ENCODE measurements around the gene LPP. TPM values are rescaled to one million over a fixed set of nuclear protein-coding genes. Genes with fewer than 3 reads are reported as not detected.
A peak's percentile ranks its signal among the peaks of the same experiment; 100 is the strongest.

LPP gene
- total and polyA plus RNA-seq, 2 of the 13 experiments (the other 11 are each of a cell fraction or from before 2014, with no cell fraction given): 19.2 to 29.9 TPM

- TF ChIP-seq ZNF547 (CRISPR knock-in tag; IDR thresholded peaks at IDR 0.05): no peak
- TF ChIP-seq RFXANK (CRISPR knock-in tag; IDR thresholded peaks at IDR 0.05): no peak
- TF ChIP-seq RBM22 (optimal IDR thresholded peaks at IDR 0.05; ENCODE audit: low read length): no peak
- TF ChIP-seq MLLT10 (CRISPR knock-in tag; IDR thresholded peaks at IDR 0.05): no peak
- TF ChIP-seq ZNF430 (CRISPR knock-in tag; IDR thresholded peaks at IDR 0.05): no peak
- no peak for TF ChIP-seq ZNF24 (IDR thresholded peaks at IDR 0.05)
- TF ChIP-seq GFI1 (CRISPR knock-in tag; IDR thresholded peaks at IDR 0.05; ENCODE audit: borderline replicate concordance): no peak
- no peak for TF ChIP-seq FOSL2 (CRISPR knock-in tag; IDR thresholded peaks at IDR 0.05)
- peak; percentile 41; the same call in 1 of the 2 replicates for TF ChIP-seq HMG20A (CRISPR knock-in tag; IDR thresholded peaks at IDR 0.05; ENCODE audit: borderline replicate concordance)
- no peak for TF ChIP-seq ATF7 (IDR thresholded peaks at IDR 0.05)
- TF ChIP-seq ATF7 (CRISPR knock-in tag; IDR thresholded peaks at IDR 0.05): no peak
- TF ChIP-seq ZFP1 (CRISPR knock-in tag; IDR thresholded peaks at IDR 0.05): no peak
- TF ChIP-seq ZBTB42 (CRISPR knock-in tag; IDR thresholded peaks at IDR 0.05): no peak
- no peak for TF ChIP-seq ZNF224 (CRISPR knock-in tag; IDR thresholded peaks at IDR 0.05)
- TF ChIP-seq HNF4G (IDR thresholded peaks at IDR 0.05; ENCODE audit: borderline replicate concordance, low read depth, low read length): no peak
- TF ChIP-seq HNF4G (CRISPR knock-in tag; IDR thresholded peaks at IDR 0.05; ENCODE audit: borderline replicate concordance, low read depth): no peak
- no peak for TF ChIP-seq ZNF629 (CRISPR knock-in tag; conservative IDR thresholded peaks at IDR 0.05)
- no peak for TF ChIP-seq ZBTB10 (CRISPR knock-in tag; IDR thresholded peaks at IDR 0.05; ENCODE audit: borderline replicate concordance)
- TF ChIP-seq FOXO1 (CRISPR knock-in tag; IDR thresholded peaks at IDR 0.05): no peak
- TF ChIP-seq TEAD2 (CRISPR knock-in tag; IDR thresholded peaks at IDR 0.05): no peak
- TF ChIP-seq PPARG (CRISPR knock-in tag; conservative IDR thresholded peaks at IDR 0.05): 0 out of 2 replicates have a peak, but pooled peaks have one; percentile 22
- TF ChIP-seq STAG1 (CRISPR knock-in tag; IDR thresholded peaks at IDR 0.05): no peak
- no peak for TF ChIP-seq ZNF513 (CRISPR knock-in tag; conservative IDR thresholded peaks at IDR 0.05)
- no peak for TF ChIP-seq ZKSCAN5 (CRISPR knock-in tag; IDR thresholded peaks at IDR 0.05)
- TF ChIP-seq ZNF775 (CRISPR knock-in tag; IDR thresholded peaks at IDR 0.05; ENCODE audit: borderline replicate concordance): no peak
- TF ChIP-seq ZNF660 (CRISPR knock-in tag; IDR thresholded peaks at IDR 0.05; ENCODE audit: borderline replicate concordance, low read depth): no peak
- no peak for TF ChIP-seq MYPOP (CRISPR knock-in tag; IDR thresholded peaks at IDR 0.05)
- TF ChIP-seq ZNF232 (CRISPR knock-in tag; IDR thresholded peaks at IDR 0.05; ENCODE audit: borderline replicate concordance): no peak
- 0 out of 2 replicates have a peak, but pooled peaks have one; percentile 12 for TF ChIP-seq SOX5 (CRISPR knock-in tag; IDR thresholded peaks at IDR 0.05; ENCODE audit: borderline replicate concordance)
- TF ChIP-seq ELF1 (CRISPR knock-in tag; IDR thresholded peaks at IDR 0.05): no peak
- TF ChIP-seq GATAD2A (CRISPR knock-in tag; IDR thresholded peaks at IDR 0.05): peak; percentile 38; the same call in 1 of the 2 replicates
- no peak for TF ChIP-seq GTF3A (CRISPR knock-in tag; conservative IDR thresholded peaks at IDR 0.05)
These were observed 165.6 kb downstream of the LPP start (continued) for GRCh38 chr3:188319569-188319968.
